GM12872 (cell line): Measurements from ENCODE around the gene ILK.

Experiments used
- CTCF ChIP-seq: IDR thresholded peaks from 3 replicates; pipeline ENCODE4 v1.5.1; 2011; ENCODE audit warnings: low read depth, mild to moderate bottlenecking, low read length, moderate library complexity; ENCODE audit not compliant: insufficient read depth

Gene ILK

GRCh38 chr11:6576471-6577373 is 26.9 kb upstream of the ILK start:
- TF ChIP-seq CTCF = no peak

DNA sequence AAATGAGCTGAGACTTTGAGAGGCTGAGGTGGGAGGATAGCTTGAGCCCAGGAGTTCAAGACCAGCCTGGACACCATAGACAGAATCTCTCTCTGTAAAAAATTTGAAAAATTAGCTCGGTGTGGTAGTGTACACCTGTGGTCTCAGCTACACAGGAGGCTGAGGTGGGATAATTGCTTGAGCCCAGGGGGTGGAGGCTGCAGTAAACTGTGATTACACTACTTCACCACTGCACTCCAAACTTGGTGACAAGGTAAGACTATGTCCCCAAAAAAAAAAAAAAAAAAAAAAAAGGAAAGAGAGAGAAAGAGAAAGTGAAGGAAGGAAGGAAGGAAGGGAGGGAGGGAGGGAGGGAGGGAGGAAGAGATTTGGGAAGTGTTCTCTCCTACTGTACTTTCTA is 25.4 kb upstream of the ILK start:
- TF ChIP-seq CTCF = no peak

- no peak for TF ChIP-seq CTCF
Measured at GRCh38 chr11:6579681-6580080, 23.9 kb upstream of the ILK start.

DNA sequence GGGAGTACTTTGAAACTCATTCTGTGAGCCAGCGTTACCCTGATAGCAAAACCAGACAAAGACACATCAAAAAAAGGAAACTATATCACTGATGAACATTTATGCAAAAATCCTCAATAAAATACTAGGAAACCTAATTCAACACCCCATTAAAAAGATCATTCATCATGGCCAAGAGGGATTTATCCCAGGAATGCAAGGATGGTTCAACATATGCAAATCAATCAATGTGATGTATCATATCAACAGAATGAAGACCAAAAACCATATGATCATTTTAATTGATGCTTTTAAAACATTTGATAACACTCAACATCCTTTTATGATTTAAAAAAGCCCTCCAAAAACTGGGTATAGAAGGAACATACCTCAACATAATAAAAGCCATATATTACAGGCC is 20.0 kb upstream of the ILK start:
- TF ChIP-seq CTCF = no peak

- no peak for TF ChIP-seq CTCF
Measured at GRCh38 chr11:6584528-6584927, 19.0 kb upstream of the ILK start.

- no peak for TF ChIP-seq CTCF
Measured at GRCh38 chr11:6586434-6587359, 16.9 kb upstream of the ILK start.

DNA sequence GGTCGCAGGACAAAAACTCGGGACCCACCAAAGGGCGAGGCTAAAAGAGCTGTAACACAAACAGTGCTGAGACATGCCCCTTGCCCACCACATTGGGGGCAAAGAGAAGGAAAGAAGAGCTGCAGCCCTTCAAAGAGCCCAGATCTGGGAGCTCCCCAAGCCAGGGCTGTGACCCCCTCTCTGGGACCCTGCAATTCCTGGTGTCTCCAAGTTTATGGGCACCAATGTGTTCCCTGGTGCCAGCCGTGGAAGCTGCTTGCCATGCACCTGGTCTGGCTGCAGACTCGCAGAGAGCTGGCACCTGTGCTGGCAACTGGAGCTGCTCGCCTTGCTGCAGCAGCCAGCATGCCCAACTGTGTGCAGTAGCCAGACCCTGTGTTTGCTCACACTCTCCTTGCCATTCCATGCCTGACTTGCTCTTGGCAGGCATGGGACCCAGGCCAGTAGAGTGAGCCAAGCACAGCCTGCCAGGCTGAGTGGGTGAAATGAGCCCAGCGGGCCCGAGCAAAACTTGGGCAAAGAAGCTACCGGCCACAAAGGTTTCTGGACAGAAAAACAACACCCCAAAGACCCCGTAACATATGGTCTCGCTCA is 16.1 kb upstream of the ILK start:
- TF ChIP-seq CTCF = no peak
